Heart left ventricle (tissue), 16 donors: ENCODE results near the gene ANKRD13B. TPM values are rescaled to one million over a fixed set of nuclear protein-coding genes. Genes with fewer than 3 reads are reported as not detected.

Experiments used
- ATAC-seq, 4 donors: fragments of 200-7000 bp; cut with Tn5 transposase; one replicate each; pipeline ENCODE4 v1.9.1; 2020 to 2022; ENCODE audit warnings: moderate library complexity in 4 of 4, mild to moderate bottlenecking in 3 of 4, moderate number of reproducible peaks in 1 of 4
- DNase-seq, 5 donors: peaks; one replicate each; pipeline ENCODE4 v3.0.0-alpha.2; 2020
- H3K27ac ChIP-seq, 12 donors: fragments of 200-600 bp; sonication (generic) in 4 of 12; one replicate each; pipeline versions ENCODE4 v1.5.0 to v1.8.0; 2016 to 2022; ENCODE audit warnings: mild to moderate bottlenecking in 2 of 12
- H3K27me3 ChIP-seq, 9 donors: fragments of 200-600 bp; sonication (generic) in 2 of 9; one replicate each; pipeline versions ENCODE4 v1.5.1 to v1.8.0; 2016 to 2022; ENCODE audit warnings: mild to moderate bottlenecking in 3 of 9
- H3K36me3 ChIP-seq, 9 donors: fragments of 200-600 bp; sonication (generic) in 2 of 9; one replicate each; pipeline versions ENCODE4 v1.5.0 to v1.8.0; 2018 to 2022; ENCODE audit warnings: mild to moderate bottlenecking in 2 of 9
- H3K4me1 ChIP-seq, 12 donors: fragments of 200-600 bp; sonication (generic) in 4 of 12; one replicate each; pipeline versions ENCODE4 v1.5.0 to v1.8.0; 2016 to 2022; ENCODE audit warnings: mild to moderate bottlenecking in 3 of 12
- H3K4me3 ChIP-seq, 12 donors: fragments of 200-600 bp; sonication (generic) in 4 of 12; one replicate each; pipeline versions ENCODE4 v1.5.0 to v1.8.0; 2017 to 2022; ENCODE audit warnings: mild to moderate bottlenecking in 9 of 12, moderate library complexity in 4 of 12
- H3K9me3 ChIP-seq, 12 donors: fragments of 200-600 bp; sonication (generic) in 4 of 12; one replicate each; pipeline versions ENCODE4 v1.5.0 to v1.8.0; 2016 to 2022; ENCODE audit warnings: mild to moderate bottlenecking in 1 of 12
- CTCF ChIP-seq, 12 donors: fragments of 200-600 bp; sonication (generic) in 4 of 12; IDR thresholded peaks; one replicate each; pipeline versions ENCODE4 v1.5.0 to v1.8.0; 2018 to 2022; ENCODE audit warnings: antibody characterized with exemption in 12 of 12, mild to moderate bottlenecking in 5 of 12
- POLR2A ChIP-seq, 2 donors: fragments of 450-650 bp; IDR thresholded peaks; one replicate each; pipeline ENCODE4 v1.6.1; 2017; ENCODE audit warnings: antibody characterized with exemption in 2 of 2, mild to moderate bottlenecking in 2 of 2, moderate library complexity in 2 of 2
- WGBS, 4 donors: extraction: QIAGEN DNeasy Blood & Tissue Kit in 2 of 4; methylation state at CpG; one replicate each; pipeline versions ENCODE4 v1.1.5 to v1.1.7; 2013 to 2018; 5-methylcytosine and 5-hydroxymethylcytosine counted together
- intact Hi-C, 10 donors: fragments of 100-400 bp; cut with DNase I; formaldehyde crosslinking; loops; one replicate each; pipeline versions ENCODE4 v1.11.1 to v1.14.2; 2022
- polyA plus RNA-seq, 2 donors: library from polyadenylated mRNA; stranded (reverse); fragments of 200-250 nt; gene quantifications; one replicate each; pipeline ENCODE4 v1.2.3, GENCODE V29; 2013
- total RNA-seq, 9 donors: library from RNA; depleted of rRNA in 2 of 9; stranded (reverse); fragments of >200 nt in 2 of 9; fragmentation: NEBNext Ultra II Directional in 3 of 9; extraction: Animal tissue kit (Norgen Biotek cat#: 25700) in 3 of 9; gene quantifications; one replicate each; pipeline versions ENCODE4 v1.1.0 to v1.2.4, GENCODE V29; 2016 to 2023
- donor health status: ischemic (EF 13 %, LVEDD 7.1; RV severe dilation, severe dysfunction).
- donor health status: healthy with polysubstance abuse.
- donor health status: DM: no; HTN: yes; CAD: no.
- donor health status: DM: no; HTN: no; CAD: no.
- donor health status: ischemic (EF 25% LVEDD 6.9; RV normal size, moderate dysfunction).
- donor health status: ischemic (EF 25% LVEDD 5.7; RV mildly dilated, moderate dysfunction).
- donor health status: healthy.
- donor health status: DM: yes; HTN: yes; CAD: no.
- donor health status: ischemic (EF 35%, LVEDD 5.7; RV mildly dilated, moderate dysfunction).
- donor health status: nonischemic (EF 11% LVEDD 7.7; RV severe dilation, severe dysfunction).
- donor health status: DM: yes; HTN: yes; CAD: no.
- donor health status: PGD.
- donor health status: ischemic (EF 29% LVEDD 5.4; RV normal size, mild dysfunction).
- donor health status: nonischemic (EF 23%, LVEDD 6.1; RV moderate dilation, normal function).

Gene ANKRD13B
- total and polyA plus RNA-seq, 11 donors = 4.1 to 12.7 (median 6.1) TPM

GRCh38 chr17:29652976-29653375 lies 60.0 kb downstream of the ANKRD13B start:
- Histone ChIP-seq H3K27ac (no peak overlapping the region), H3K36me3 (peaks cover 0 to 81% (median 49%) of the 10 kb centered on the region in 9 donors), H3K9me3 (no peaks in the 10 kb centered on the region), H3K4me1 (peaks cover 0 to 16% (median 4%) of the 10 kb centered on the region in 12 donors), H3K4me3 (no peak overlapping the region), H3K27me3 (no peaks in the 10 kb centered on the region)
- ATAC-seq (no peak), DNase-seq (no peak)
- TF ChIP-seq POLR2A (IDR thresholded peaks at IDR 0.05) (no peak), CTCF (IDR thresholded peaks at IDR 0.05) (no peak)
- intact Hi-C loops = no loop called here

GRCh38 chr17:29653995-29654714 lies 61.2 kb downstream of the ANKRD13B start:
- Histone ChIP-seq H3K4me1 (peaks cover 0 to 16% (median 4%) of the 10 kb centered on the region in 12 donors), H3K9me3 (no peaks in the 10 kb centered on the region), H3K4me3 (no peak overlapping the region), H3K36me3 (peaks cover 0 to 83% (median 46%) of the 10 kb centered on the region in 9 donors), H3K27me3 (no peaks in the 10 kb centered on the region), H3K27ac (peak overlapping the region in 1 of 12 donors; percentile 29)
- DNase-seq = no peak
- 58 to 72% (median 69%) methylated on average over 1 of the region's 1 CpG for WGBS, 4 donors
- TF ChIP-seq CTCF (IDR thresholded peaks at IDR 0.05) (no peak), POLR2A (IDR thresholded peaks at IDR 0.05) (no peak)
- ATAC-seq = no peak
- intact Hi-C loops = no loop called here

DNA sequence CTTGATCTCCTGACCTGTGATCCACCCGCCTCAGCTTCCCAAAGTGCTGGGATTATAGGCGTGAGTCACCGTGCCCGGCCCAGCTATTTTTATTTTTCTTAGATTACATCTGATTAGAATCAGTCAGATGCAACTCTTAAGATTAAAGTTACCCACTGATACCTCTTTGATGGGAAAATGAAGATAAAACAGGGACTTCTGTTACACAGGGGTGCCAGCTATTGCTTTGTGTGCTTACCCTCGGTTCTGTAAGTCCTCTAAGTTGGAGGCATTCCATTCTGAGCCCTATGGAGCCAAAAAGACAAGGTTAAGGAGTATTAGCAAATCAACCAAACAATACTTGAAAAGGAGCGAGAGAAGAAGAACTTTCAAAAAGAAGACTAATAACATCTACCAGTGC lies 62.4 kb downstream of the ANKRD13B start:
- no peaks in the 10 kb centered on the region for H3K27me3 ChIP-seq
- 91 to 94% (median 93%) methylated on average over 6 of the region's 6 CpGs for WGBS, 4 donors
- peaks cover 0 to 10% (median 4%) of the 10 kb centered on the region in 12 donors for H3K4me1 ChIP-seq
- ATAC-seq = no peak
- no peak for DNase-seq
- H3K36me3 ChIP-seq = peaks cover 0 to 86% (median 44%) of the 10 kb centered on the region in 9 donors
- no peak overlapping the region for H3K27ac ChIP-seq
- intact Hi-C loops = no loop called here
- no peaks in the 10 kb centered on the region for H3K9me3 ChIP-seq
- no peak overlapping the region for H3K4me3 ChIP-seq
- TF ChIP-seq POLR2A (IDR thresholded peaks at IDR 0.05) (no peak), CTCF (IDR thresholded peaks at IDR 0.05) (no peak)

- Histone ChIP-seq H3K9me3 (no peaks in the 10 kb centered on the region), H3K27ac (no peak overlapping the region), H3K4me3 (no peak overlapping the region), H3K36me3 (peaks cover 0 to 92% (median 52%) of the 10 kb centered on the region in 9 donors), H3K4me1 (peaks cover 0 to 37% (median 15%) of the 10 kb centered on the region in 12 donors), H3K27me3 (no peaks in the 10 kb centered on the region)
- no peak for TF ChIP-seq CTCF (IDR thresholded peaks at IDR 0.05)
- no peak for DNase-seq
- intact Hi-C loops = no loop called here
- ATAC-seq = no peak
- 83 to 100% (median 87%) methylated on average over 2 of the region's 2 CpGs for WGBS, 4 donors
These were observed 66.2 kb downstream of the ANKRD13B start for GRCh38 chr17:29659155-29659554.
